ENCODE measurements around the gene PPTC7.
"Not testable (repeated sequence)": the region's sequence is repeated elsewhere in the genome, so short reads cannot be mapped to it uniquely, and the experiment has no call there.

Gene PPTC7

DNA sequence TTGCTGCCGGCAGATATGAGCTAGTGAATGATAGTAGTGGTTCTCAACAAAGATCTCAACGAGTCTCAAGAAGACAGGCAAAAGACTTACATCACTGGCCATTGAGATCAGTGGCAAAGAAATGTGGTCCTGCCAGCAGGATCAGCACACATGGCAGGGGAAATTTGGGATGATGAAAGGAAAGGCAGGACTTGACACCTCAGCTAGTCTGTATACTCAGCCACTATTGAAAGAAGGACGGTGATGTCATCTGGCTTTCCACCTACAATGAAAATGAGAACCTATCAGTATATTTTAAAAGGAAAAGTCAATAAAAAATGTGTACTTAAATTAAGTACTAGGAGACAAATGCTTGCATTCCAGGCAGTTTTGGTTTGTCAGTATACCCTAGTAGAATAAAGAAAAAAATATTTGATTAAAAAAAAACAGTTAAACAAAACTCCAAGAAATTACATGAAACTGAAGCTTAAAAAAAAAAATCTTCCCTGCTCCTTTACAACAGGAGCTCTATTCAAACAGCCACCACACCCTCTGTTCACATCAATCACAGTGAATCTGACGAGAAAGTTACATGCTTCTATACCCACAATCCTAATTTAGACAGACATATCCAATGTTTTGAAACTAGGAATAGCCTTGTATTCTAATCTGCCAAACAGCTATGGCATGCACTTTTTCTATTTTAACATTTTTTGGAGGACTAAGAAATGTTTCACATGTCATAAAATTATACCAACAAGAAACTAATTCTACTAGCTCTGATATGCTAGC lies 46.1 kb downstream of the PPTC7 start:
- no peak for DNase-seq (ENCODE audit: low spot score)

DNA sequence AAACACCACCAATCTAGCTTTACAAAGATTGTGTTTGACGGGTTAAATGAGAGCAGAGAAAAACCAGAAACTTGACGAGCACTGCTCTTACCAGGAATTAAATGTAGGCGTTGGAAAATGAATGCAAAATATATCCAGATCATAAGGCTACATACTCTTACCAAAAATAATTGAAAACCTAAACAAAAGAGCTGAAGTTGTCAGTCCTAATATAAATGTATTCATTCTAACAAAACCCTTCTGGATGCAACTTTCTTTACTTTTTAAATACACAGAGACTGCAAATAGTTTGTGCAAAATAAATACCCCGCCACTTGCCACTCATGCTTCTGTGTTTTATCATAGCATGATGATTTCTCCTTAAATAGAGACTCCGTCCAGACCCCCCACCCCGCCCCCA lies 48.3 kb downstream of the PPTC7 start:
- no peak for DNase-seq (ENCODE audit: low spot score)

DNA sequence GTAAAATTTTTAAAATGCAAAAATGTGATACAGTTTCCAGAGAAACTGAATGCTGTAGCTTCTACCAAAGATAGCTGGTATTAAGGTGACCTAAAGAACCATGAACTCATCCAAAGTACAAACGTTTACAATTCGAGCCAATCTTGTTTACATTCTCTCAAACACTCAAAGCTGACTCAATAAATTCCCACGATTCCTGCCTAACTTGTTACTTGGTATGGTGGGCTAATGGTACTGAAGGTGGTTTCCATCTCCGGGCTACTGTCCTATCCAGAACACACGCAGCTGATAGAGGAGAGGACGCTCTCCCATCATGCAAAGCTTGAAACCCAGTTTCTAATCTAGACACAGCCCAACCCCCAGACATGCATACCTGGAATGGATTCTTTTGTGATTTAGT lies 49.5 kb downstream of the PPTC7 start:
- DNase-seq (ENCODE audit: low spot score) = no peak

DNA sequence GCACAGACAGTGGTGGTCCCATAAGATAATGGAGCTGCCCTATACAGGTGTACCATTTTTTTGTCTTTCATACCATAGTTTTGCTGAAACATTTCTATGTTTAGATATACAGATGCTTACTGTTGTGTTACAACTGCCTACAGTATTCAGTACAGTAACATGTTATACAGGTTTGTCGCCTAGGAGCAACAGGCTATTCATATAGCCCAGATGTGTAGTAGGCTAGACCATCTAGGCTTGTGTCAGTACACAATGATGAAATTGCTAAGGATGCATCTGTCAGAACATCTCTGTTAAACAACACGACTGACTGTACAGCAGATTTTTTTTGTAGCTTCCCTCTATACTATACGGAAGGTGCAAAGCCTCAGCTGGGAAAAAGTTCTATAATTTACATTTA lies 50.5 kb downstream of the PPTC7 start:
- no peak for DNase-seq (ENCODE audit: low spot score)

DNA sequence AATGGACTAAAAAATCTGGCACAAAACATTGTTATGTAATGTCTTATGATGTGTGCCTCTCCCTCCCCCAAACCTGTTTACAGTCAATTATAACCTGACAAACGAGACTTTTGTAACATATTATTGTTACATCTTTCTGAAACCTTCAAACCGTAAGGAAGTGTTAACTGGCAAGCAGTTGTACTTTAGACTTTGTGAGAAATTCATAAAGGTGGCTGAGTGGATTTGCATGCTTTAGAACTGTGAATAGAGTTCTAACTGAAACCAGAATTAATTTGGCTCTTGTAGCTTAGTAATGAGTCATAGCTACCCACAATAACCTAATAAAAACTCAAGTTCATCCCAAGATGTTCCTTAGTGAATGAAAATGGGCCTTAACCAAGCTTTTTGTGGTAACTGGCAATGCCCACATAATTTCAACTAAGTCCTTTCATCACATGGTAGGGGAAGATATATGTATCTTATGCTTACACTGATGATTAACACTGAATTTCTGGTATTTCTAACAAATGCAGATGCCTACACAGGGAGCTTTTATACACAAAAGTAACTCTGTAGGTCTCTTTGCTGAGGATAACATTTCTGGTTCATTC lies 51.3 kb downstream of the PPTC7 start:
- DNase-seq (ENCODE audit: low spot score) = no peak

DNA sequence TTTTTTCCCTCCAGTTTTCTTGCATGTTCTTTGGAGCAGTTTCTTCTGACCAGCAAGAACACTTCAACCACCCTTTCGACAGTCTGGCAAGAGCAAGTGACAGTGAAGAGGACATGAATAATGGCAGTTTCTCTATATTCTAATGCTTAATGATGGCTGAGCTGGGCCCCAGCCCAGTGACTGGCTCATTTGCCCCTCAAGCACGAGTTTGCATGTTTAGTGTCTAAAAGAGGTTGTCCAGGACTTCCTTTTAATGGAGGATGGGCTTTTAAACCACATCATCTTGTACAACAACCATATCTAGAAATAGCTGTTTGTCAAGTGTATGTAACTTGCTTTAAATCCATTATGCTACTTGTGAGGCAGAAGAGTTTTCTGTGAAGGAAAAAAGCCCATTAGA lies 52.6 kb downstream of the PPTC7 start:
- DNase-seq (ENCODE audit: low spot score) = no peak

DNA sequence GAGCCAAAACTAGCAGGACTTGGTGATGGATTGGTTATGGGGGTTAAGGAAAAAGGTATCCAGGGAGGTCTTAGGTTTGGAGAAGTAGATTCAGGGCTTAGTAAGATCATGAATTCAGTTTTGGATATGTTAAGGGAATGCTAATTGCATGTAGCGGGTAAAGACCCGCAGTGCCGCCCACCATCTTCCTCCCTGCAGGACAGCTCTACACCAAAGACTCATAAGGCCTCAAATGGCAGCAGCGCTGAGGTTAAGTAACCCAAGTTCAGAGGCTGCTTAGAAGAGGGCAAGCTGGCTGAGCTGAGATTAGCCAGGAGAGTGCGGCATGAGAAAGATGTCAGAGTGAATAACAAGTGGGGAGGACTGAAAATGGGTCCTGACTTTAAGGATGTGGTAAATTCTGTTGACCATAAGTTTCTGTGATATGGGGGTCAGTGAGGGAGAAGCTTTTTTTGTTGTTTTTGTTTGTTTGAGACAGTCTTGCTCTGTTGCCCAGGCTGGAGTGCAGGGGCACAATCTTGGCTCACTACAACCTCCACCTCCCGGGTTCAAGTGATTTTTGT lies 54.8 kb downstream of the PPTC7 start:
- no peak for DNase-seq (ENCODE audit: low spot score)

DNA sequence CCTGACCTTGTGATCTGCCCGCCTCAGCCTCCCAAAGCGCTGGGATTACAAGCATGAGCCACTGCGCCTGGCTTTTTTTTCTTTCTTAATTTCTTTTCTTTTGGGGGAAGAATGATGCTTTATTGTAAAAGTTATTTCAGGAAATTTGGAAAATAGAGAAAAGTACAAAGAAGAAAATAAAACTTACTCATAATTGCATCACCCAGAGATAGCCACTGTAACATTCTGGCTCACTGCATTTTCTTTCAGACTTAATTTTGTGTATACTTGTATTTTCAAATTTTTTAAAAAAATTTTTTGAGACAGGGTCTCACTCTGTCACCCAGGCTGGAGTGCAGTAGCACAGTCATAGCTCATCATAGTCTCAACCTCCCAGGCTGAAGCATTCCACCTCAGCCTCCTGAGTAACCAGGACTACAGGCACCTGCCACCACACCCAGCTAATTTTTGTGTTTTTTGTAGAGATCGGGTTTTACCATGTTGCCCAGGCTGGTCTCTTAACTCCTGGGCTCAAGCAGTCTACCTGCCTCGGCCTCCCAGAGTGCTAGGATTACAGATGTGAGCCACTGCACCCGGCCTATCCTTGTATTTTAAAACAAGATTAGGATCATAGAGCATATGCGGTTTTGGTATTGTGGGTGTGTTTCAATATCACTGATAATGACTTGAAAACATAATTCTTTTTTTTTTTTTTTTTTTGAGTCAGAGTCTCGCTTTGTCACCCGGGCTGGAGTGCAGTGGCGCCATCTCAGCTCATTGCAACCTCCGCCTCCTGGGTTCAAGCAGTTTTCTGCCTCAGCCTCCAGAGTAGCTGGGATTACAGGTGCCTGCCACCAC lies 62.0 kb downstream of the PPTC7 start:
- DNase-seq (ENCODE audit: low spot score) = not testable (repeated sequence)

DNA sequence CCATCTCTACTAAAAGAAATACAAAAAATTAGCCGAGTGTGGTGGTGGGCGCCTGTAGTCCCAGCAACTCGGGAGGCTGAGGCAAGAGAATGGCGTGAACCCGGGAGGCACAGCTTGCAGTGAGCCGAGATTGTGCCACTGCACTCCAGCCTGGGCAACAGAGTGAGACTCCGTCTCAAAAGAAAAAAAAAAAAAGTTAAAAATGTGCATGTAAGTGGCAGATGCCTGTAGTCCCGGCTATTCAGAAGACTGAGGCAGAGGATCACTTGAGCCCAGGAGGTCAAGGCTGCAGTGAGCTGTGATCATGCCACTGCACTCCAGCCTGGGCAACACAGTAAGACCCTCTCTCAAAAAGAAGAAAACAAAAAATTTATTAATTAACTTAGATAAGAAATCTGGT lies 65.1 kb downstream of the PPTC7 start:
- DNase-seq (ENCODE audit: low spot score) = not testable (repeated sequence)

DNA sequence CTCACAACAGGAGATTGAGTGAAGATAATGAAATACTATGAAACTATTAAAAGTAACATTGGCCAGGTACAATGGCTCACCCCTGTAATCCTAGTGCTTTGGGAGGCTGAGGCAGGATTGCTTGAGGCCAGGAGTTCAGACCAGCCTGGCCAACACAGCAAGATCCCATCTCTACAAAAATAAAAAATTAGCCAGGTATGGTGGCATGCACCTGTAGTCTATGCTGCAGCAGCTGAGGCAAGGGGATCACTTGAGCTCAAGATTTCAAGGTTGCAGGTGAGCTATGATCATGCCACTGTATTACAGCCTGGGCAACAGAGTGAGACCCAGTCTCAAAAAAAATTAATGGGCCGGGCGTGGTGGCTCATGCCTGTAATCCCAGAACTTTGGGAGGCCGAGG lies 66.1 kb downstream of the PPTC7 start:
- no peak for DNase-seq (ENCODE audit: low spot score)

DNA sequence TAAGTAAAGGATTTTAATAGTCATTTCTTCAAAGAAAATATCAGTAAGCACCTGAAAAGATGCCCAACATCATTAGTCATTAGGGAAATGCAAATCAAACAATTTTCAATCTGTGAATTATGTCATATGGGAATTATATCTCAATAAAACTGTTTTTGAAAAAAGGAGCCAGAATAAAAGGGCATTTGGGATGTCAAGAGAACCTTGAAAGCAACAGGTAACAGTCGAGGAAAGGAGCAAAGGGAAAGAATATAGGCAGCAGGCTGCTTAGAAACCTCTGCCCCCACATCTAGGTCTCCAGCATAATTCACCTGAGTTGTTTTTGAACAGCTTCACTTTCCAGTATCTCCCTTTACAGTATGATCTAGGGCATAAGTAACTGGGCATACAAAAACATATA lies 68.8 kb downstream of the PPTC7 start:
- DNase-seq (ENCODE audit: low spot score) = no peak

DNA sequence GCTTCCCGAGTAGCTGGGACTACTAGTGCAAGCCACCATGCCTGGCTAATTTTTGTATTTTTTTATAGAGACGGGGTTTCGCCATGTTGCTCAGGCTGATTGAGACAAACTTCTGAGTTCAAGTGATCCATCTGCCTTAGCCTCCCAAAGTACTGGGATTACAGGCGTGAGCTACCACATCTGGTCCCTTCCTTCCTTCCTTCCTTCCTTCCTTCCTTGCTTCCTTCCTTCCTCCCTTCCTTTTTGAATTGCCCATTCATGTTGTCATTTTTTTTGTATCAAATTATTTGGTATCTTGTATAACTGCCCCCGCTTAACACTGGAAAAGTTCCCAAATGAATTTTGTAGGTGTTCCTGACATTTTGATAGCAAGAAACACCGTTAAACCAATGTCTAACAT lies 69.3 kb downstream of the PPTC7 start:
- DNase-seq (ENCODE audit: low spot score) = no peak

DNA sequence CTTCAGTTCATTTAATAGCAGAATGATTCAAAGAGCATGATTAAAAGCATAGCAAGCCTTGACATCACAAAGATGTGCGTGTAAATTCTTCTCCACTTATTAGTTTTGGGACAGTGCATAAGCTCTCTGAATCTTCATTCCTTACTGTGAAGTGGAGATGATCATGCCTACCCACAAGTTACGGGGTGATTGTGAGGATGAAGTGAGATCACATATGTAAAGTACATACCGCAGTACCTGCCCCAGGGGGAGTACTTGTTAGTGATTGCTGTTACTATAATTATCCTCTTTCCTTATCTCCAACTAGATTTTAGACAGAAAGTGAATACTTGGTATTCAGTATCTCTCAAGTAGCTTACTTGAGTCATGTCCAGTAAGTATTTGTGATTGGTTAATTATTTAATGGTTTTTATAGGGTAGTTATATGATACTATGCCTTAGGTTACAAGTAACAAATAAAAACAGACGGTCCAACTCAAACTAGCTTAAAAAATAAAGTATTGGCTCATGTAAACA lies 75.0 kb downstream of the PPTC7 start:
- no peak for DNase-seq (ENCODE audit: low spot score)

DNA sequence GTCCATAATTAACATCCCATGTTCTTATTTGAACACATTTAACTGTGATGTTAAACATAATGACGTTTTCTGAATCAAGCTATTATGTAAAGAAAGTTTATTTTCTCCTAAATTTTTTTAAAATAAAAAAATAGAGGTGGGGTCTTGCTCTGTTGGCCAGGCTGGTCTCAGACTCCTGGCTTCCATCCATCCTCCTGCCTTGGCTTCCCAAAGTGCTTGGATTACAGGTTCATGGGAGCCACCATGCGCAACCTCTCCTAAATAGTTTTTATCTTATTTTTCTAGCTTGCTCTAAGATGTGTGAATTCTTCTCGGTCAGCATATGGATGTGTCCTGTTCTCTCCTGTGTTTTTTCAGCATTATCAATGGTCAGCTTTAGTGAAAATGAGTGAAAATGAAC lies 77.8 kb downstream of the PPTC7 start:
- DNase-seq (ENCODE audit: low spot score) = no peak

DNA sequence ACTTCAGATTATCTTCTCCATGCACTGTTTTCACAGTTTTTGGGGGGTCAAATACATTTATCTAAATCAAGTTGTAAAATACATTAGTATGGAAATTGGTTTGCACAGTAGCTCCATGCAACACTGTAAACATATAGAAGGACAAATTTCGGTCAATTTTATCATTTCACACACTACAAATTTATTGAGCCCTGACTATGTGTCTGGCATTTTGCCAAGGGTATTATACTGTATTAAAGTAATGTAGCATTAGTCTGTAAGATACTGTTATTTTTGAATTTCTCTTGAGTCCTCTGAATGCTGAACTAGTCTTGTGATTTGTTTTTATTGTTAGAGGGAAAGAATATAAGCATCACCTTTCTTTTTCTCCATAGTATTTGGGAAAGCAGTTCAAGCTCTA lies 79.7 kb downstream of the PPTC7 start:
- no peak for DNase-seq (ENCODE audit: low spot score)

DNA sequence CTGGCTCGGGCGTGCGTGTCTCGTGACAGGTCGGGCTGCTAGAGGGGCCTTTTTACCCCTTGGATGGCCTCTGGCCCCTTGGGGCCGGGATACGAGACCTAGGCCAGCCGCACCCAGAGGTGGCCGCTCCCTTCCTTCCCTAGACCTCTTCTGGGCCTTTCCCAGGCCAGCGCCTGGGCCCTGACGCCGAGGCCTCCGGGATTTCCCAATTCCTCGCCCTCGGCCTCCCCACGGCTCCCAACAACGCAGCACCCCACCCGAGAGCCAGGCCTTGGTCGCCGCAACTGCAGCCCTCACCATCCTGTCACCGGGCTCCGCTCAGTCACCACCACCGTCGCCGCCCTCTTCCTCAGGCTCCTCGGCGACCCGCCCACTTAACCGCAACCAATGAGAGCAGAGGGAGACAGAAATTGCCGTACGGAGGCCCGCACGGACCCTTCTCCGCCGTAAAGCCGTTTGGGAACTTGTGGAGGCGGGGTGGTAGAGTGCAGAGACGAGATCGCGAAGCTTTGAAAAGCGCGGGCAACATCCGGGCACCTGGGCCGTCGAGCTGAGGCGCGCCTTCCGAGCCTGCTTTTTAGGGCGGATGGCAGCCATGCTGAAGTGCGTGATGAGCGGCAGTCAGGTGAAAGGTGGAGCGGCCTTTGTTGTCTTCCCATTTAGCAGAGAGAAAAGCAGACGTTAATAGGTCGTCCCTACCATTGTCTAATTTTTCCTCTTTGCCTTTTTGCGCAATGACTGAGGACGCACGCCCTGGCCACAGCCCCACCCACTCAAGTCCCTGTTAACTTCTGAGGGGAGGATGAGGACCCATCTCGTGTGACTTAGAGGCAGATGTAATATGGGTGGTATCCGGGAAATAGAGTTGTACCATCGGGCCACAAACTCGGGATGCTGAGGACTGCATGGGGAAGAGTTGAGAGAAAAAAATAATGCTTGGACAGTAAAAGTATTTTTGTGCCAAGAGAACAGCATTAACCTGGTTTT lies 81.1 kb downstream of the PPTC7 start, which contains the start of the genes RAD9B and VPS29:
Gene RAD9B, plus strand, starts transcription at position 580 of the 987 bp plus-strand sequence. Its CDS starts 7 bp downstream, at position 587.
Gene VPS29, minus strand, starts transcription at position 360 of the 987 bp plus-strand sequence. Its CDS starts 60 bp downstream, at position 300.
- DNase-seq (ENCODE audit: low spot score) = peak; percentile 99

DNA sequence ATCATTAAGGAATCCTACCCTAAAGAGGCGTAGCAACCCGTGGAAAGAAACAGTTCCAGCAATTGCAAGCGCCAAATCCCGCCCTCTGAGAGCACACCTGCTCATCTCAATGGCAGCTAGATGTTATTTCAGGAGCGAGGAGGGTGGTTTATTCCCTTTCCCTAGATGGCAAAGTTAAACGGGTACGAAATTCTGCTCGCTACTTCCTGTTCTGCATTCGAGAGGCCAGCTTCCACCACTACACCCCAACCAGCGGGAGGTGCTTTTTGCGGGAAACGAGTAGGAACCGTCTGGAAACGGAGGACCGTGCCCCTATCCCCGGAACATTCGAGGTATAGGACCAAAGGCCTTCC lies 81.7 kb downstream of the PPTC7 start:
- DNase-seq (ENCODE audit: low spot score) = peak; percentile 28

DNA sequence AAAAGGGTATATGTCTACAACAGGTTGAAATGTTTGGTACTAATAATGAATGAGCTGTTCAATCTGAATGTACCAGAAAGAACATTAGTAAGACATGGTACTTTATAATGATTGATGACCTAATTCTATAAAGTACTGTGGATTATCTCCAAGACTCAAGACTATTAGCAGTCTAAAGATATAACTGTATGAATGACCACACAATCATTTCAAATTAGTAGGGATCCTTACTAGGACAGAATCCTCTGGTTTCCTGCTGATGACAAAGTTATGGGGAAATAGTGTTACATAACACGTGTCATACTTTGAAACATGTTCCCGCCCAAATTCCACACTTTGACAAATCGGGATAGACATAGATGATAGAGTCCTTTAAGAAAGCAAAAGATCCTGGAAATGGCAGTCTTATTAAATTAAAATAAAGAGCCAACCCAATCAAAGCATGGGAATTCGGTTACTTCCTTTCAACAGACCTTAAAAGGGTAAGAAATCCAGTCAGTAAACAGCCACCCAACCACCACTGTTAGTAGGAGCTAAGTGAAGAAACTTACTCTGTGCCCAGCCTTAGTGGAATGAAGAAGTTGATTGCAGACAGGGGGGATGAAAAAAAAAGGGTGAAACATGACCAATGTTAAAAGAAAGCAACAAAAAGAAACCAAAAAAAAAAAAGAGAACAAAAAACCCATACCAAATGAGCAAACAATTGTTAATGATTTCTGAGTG lies 84.0 kb downstream of the PPTC7 start:
- DNase-seq (ENCODE audit: low spot score) = no peak
